HL-60 (cell line): ENCODE data around the gene ADAM15.

ENCODE experiments used
- DNase-seq, 2 experiments: peaks; one replicate each; pipeline ENCODE4 v3.0.0-alpha.2; 2010 to 2020; ENCODE audit warnings: low read depth in 1 of 2, low spot score in 1 of 2
- H3K27ac ChIP-seq: fragments of 250-450 bp; sonication (Bioruptor Pico); replicated peaks from 2 replicates; pipeline ENCODE4 v1.5.1; 2020; ENCODE audit warnings: mild to moderate bottlenecking, moderate library complexity
- H3K27me3 ChIP-seq: fragments of 250-450 bp; sonication (Bioruptor Pico); 2 replicates; pipeline ENCODE4 v1.5.1; 2021; ENCODE audit warnings: mild to moderate bottlenecking, moderate library complexity; ENCODE audit not compliant: insufficient read depth, poor library complexity, severe bottlenecking
- H3K4me3 ChIP-seq: replicated peaks from 2 replicates; pipeline ENCODE4 v1.5.1; 2011; ENCODE audit warnings: mild to moderate bottlenecking, control low read depth, low read length; ENCODE audit not compliant: insufficient read depth
- CTCF ChIP-seq: IDR thresholded peaks from one replicate; pipeline ENCODE4 v1.5.1; 2011; ENCODE audit warnings: low read length, control low read depth, inconsistent platforms; ENCODE audit not compliant: insufficient read depth
- GABPA ChIP-seq: IDR thresholded peaks from 2 replicates; pipeline ENCODE4 v1.6.1; 2012; ENCODE audit warnings: low read depth
- POLR2AphosphoS5 ChIP-seq: IDR thresholded peaks from 2 replicates; pipeline ENCODE4 v1.6.1; 2012; ENCODE audit warnings: low read depth
- REST ChIP-seq: IDR thresholded peaks from 2 replicates; pipeline ENCODE4 v1.6.1; 2012; ENCODE audit warnings: low read depth; ENCODE audit not compliant: insufficient replicate concordance
- SPI1 ChIP-seq: IDR thresholded peaks from 2 replicates; pipeline ENCODE4 v1.6.1; 2012; ENCODE audit warnings: low read depth, mild to moderate bottlenecking, borderline replicate concordance

The ADAM15 gene

GRCh38 chr1:155030899-155031298 is 20.2 kb upstream of the ADAM15 start:
- H3K27ac ChIP-seq: no peak overlapping the region
- DNase-seq: no peak
- TF ChIP-seq SPI1: no peak
- TF ChIP-seq POLR2AphosphoS5: no peak
- TF ChIP-seq GABPA: no peak
- TF ChIP-seq REST: no peak
- TF ChIP-seq CTCF: no peak

GRCh38 chr1:155032886-155033285 is 18.2 kb upstream of the ADAM15 start:
- Histone ChIP-seq H3K27ac (no peak overlapping the region), H3K4me3 (no peak overlapping the region), H3K27me3 (no peaks in the 10 kb centered on the region)
- no peak for TF ChIP-seq POLR2AphosphoS5
- DNase-seq: no peak

More at GRCh38 chr1:155030899-155031298, 20.2 kb upstream of the ADAM15 start:
- Histone ChIP-seq H3K4me3 (no peak overlapping the region), H3K27me3 (no peaks in the 10 kb centered on the region)

GRCh38 chr1:155033524-155033923 is 17.6 kb upstream of the ADAM15 start, which contains the start of the genes DCST1 and DCST2:
Gene DCST1, plus strand, starts transcription at chr1:155033824. Its CDS starts 213 bp downstream, at chr1:155034037.
Gene DCST2, minus strand, starts transcription at chr1:155033781. Its CDS starts 80 bp downstream, at chr1:155033701.
- TF ChIP-seq REST: no peak
- TF ChIP-seq POLR2AphosphoS5: no peak
- no peak for TF ChIP-seq SPI1
- no peak for TF ChIP-seq CTCF
- TF ChIP-seq GABPA: no peak
- no peak within 1 kb of the TSS for H3K27ac ChIP-seq

GRCh38 chr1:155034318-155035208 is 16.6 kb upstream of the ADAM15 start:
- DNase-seq: no peak
- Histone ChIP-seq H3K27ac (no peak overlapping the region), H3K4me3 (no peak overlapping the region), H3K27me3 (no peaks in the 10 kb centered on the region)
- TF ChIP-seq CTCF (no peak), POLR2AphosphoS5 (no peak), GABPA (no peak), REST (no peak), SPI1 (no peak)

More at GRCh38 chr1:155033524-155033923, 17.6 kb upstream of the ADAM15 start, which contains the start of the genes DCST1 and DCST2:
- DNase-seq: no peak
- H3K27me3 ChIP-seq: no peaks in the 10 kb centered on the region
- H3K4me3 ChIP-seq: no peak within 1 kb of the TSS
